ENCODE measurements around the gene NFE2L2. TPM values are rescaled to one million over a fixed set of nuclear protein-coding genes. Genes with fewer than 3 reads are reported as not detected.
A peak's percentile ranks its signal among the peaks of the same experiment; 100 is the strongest.

NFE2L2 gene
- total RNA-seq, 1 donor from 2014 or later, result 100 TPM

GRCh38 chr2:177212891-177213856 is 51.4 kb downstream of the NFE2L2 start:
- H3K27ac Mint-ChIP-seq (ENCODE audit: unreplicated experiment), result peak overlapping the region; percentile 100
- DNase-seq (ENCODE audit: extremely low spot score, unreplicated experiment), result peak; percentile 96
- TF ChIP-seq CTCF (IDR thresholded peaks at IDR 0.05), result no peak
- no peaks in the 10 kb centered on the region for H3K9me3 Mint-ChIP-seq (ENCODE audit: unreplicated experiment)
- H3K4me3 Mint-ChIP-seq (ENCODE audit: unreplicated experiment), result peak overlapping the region; percentile 96
- no peaks in the 10 kb centered on the region for H3K27me3 Mint-ChIP-seq (ENCODE audit: unreplicated experiment)
- H3K4me1 Mint-ChIP-seq (ENCODE audit: unreplicated experiment), result peaks cover 48% of the 10 kb centered on the region
- peaks cover 32% of the 10 kb centered on the region for H3K36me3 Mint-ChIP-seq (ENCODE audit: unreplicated experiment)

GRCh38 chr2:177212106-177212890 is 52.2 kb downstream of the NFE2L2 start, which contains the start of gene HNRNPA3:
TSS of gene HNRNPA3 (plus strand) at chr2:177212794. CDS start at chr2:177212800, 6 bp downstream.
- no peaks in the 10 kb centered on the region for H3K9me3 Mint-ChIP-seq (ENCODE audit: unreplicated experiment)

GRCh38 chr2:177211576-177212105 is 52.9 kb downstream of the NFE2L2 start:
- H3K4me1 Mint-ChIP-seq (ENCODE audit: unreplicated experiment), result peaks cover 42% of the 10 kb centered on the region

More at GRCh38 chr2:177212106-177212890, 52.2 kb downstream of the NFE2L2 start, which contains the start of gene HNRNPA3:
- DNase-seq (ENCODE audit: extremely low spot score, unreplicated experiment), result peak; percentile 100
- Mint-ChIP-seq H3K4me3 (ENCODE audit: unreplicated experiment) (peak within 1 kb of the TSS; percentile 96), H3K27ac (ENCODE audit: unreplicated experiment) (peak within 1 kb of the TSS; percentile 100), H3K36me3 (ENCODE audit: unreplicated experiment) (peaks cover 27% of the 10 kb centered on the region), H3K4me1 (ENCODE audit: unreplicated experiment) (peaks cover 45% of the 10 kb centered on the region), H3K27me3 (ENCODE audit: unreplicated experiment) (no peaks in the 10 kb centered on the region)
- TF ChIP-seq CTCF (IDR thresholded peaks at IDR 0.05), result peak; percentile 17

GRCh38 chr2:177211169-177211568 is 53.4 kb downstream of the NFE2L2 start:
- DNase-seq (ENCODE audit: extremely low spot score, unreplicated experiment), result no peak
- no peak for TF ChIP-seq CTCF (IDR thresholded peaks at IDR 0.05)
- no peaks in the 10 kb centered on the region for H3K9me3 Mint-ChIP-seq (ENCODE audit: unreplicated experiment)
- peak overlapping the region; percentile 100 for H3K27ac Mint-ChIP-seq (ENCODE audit: unreplicated experiment)
- peak overlapping the region; percentile 96 for H3K4me3 Mint-ChIP-seq (ENCODE audit: unreplicated experiment)
- H3K36me3 Mint-ChIP-seq (ENCODE audit: unreplicated experiment), result peaks cover 16% of the 10 kb centered on the region
- H3K27me3 Mint-ChIP-seq (ENCODE audit: unreplicated experiment), result no peaks in the 10 kb centered on the region
- H3K4me1 Mint-ChIP-seq (ENCODE audit: unreplicated experiment), result peaks cover 38% of the 10 kb centered on the region

More at GRCh38 chr2:177211576-177212105, 52.9 kb downstream of the NFE2L2 start:
- Mint-ChIP-seq H3K36me3 (ENCODE audit: unreplicated experiment) (peaks cover 21% of the 10 kb centered on the region), H3K27ac (ENCODE audit: unreplicated experiment) (peak overlapping the region; percentile 100), H3K9me3 (ENCODE audit: unreplicated experiment) (no peaks in the 10 kb centered on the region), H3K4me3 (ENCODE audit: unreplicated experiment) (peak overlapping the region; percentile 96), H3K27me3 (ENCODE audit: unreplicated experiment) (no peaks in the 10 kb centered on the region)
- no peak for DNase-seq (ENCODE audit: extremely low spot score, unreplicated experiment)
- TF ChIP-seq CTCF (IDR thresholded peaks at IDR 0.05), result no peak
